HFFc6 (cell line): Measurements from ENCODE around the gene SNRNP25. TPM values are rescaled to one million over a fixed set of nuclear protein-coding genes. Genes with fewer than 3 reads are reported as not detected.
"Not testable (repeated sequence)": the region's sequence is repeated elsewhere in the genome, so short reads cannot be mapped to it uniquely, and the experiment has no call there.

Experiments
- DNase-seq: peaks from one replicate; pipeline ENCODE4 v3.0.0-alpha.2; 2018
- H3K27ac Mint-ChIP-seq: 2 replicates; pipeline ENCODE4 v1.8.0; 2020; ENCODE audit warnings: mild to moderate bottlenecking, mixed read lengths
- H3K27me3 Mint-ChIP-seq: 2 replicates; pipeline ENCODE4 v1.8.0; 2021; ENCODE audit warnings: mild to moderate bottlenecking, moderate library complexity, mixed read lengths; ENCODE audit not compliant: insufficient read depth
- H3K36me3 Mint-ChIP-seq: 2 replicates; pipeline ENCODE4 v1.8.0; 2021; ENCODE audit warnings: low read depth, mixed read lengths
- H3K4me1 Mint-ChIP-seq: 2 replicates; pipeline ENCODE4 v1.8.0; 2020; ENCODE audit warnings: low read depth, mixed read lengths
- H3K4me3 Mint-ChIP-seq: 2 replicates; pipeline ENCODE4 v1.8.0; 2020; ENCODE audit warnings: mild to moderate bottlenecking, moderate library complexity, mixed read lengths
- H3K9me3 Mint-ChIP-seq: 2 replicates; pipeline ENCODE4 v1.8.0; 2020; ENCODE audit warnings: mild to moderate bottlenecking, mixed read lengths
- CTCF ChIP-seq: fragments of 200-600 bp; sonication (generic); IDR thresholded peaks from 2 replicates; pipeline ENCODE4 v1.5.0; 2021; ENCODE audit warnings: antibody characterized with exemption, mild to moderate bottlenecking
- total RNA-seq, 6 experiments: library from RNA; stranded (reverse); fragmentation: NEBNext Ultra II Directional; extraction: Animal tissue kit (Norgen Biotek cat#: 25700); gene quantifications; 2 replicates in 1 of 6; 3 replicates in 5 of 6; pipeline ENCODE4 v1.2.3, GENCODE V29; 2021

The SNRNP25 gene
- total RNA-seq, 6 experiments from 2014 or later = 40.3 to 53.1 (median 44.0) TPM

- DNase-seq = no peak
- Mint-ChIP-seq H3K27me3 (no peaks in the 10 kb centered on the region), H3K9me3 (no peaks in the 10 kb centered on the region), H3K4me3 (no peak overlapping the region), H3K36me3 (peaks cover 7% of the 10 kb centered on the region; the same call in 1 of the 2 replicates), H3K4me1 (no peaks in the 10 kb centered on the region), H3K27ac (no peak overlapping the region)
- no peak for TF ChIP-seq CTCF
These were observed 16.1 kb upstream of the SNRNP25 start for GRCh38 chr16:37511-37910.

GRCh38 chr16:38206-38605 is 15.4 kb upstream of the SNRNP25 start:
- not testable (repeated sequence) for H3K4me3 Mint-ChIP-seq, H3K27me3 Mint-ChIP-seq, H3K9me3 Mint-ChIP-seq, DNase-seq, H3K4me1 Mint-ChIP-seq, H3K27ac Mint-ChIP-seq
- peaks cover 12% of the 10 kb centered on the region for H3K36me3 Mint-ChIP-seq

DNA sequence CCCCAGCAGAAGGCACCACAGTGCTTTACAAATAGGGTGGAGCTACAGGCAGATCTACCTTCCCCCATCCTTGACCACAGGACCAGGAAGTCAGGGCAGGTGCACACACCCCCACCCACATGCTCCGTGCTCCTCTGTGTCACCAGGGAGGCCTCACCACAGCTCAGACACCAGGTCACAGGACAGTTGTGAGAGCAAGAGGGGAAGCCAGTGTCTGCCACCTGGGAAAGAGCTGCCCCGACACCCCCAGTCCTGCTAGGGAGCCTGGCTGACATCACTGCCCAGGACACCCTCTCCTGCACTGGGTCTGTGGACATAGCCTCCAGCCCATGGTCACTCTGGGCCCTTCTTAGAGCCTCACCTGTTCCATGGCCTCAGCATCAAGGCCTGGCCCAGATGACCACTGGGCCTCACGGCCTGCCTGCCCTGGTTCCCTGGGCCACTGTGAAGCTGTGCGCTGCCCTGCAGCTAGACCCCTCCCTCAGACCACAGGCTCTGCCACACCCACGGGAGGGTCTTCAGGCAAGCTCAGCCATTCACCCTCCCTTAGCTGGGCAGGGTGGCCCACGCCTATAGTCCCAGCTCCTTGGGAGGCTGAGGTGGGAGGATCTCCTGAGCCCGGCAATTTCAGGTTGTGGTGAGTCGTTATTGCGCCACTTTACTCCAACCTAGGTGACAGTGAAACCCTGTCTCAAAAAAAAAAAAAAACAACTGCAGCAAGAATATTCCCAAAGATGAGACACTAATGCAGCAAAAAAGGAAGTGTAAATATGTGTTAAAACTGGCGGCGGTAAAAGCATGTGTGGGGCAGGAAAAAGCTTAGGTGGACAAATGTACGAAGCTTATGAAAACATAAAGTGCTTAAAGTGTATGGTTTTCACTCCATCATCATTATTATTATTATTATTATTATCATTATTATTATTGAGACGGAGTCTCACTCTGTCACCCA is 14.4 kb upstream of the SNRNP25 start:
- Mint-ChIP-seq H3K9me3 (no peaks in the 10 kb centered on the region), H3K27me3 (no peaks in the 10 kb centered on the region), H3K4me1 (no peaks in the 10 kb centered on the region), H3K27ac (no peak overlapping the region), H3K4me3 (no peak overlapping the region), H3K36me3 (peaks cover 18% of the 10 kb centered on the region)
- DNase-seq = no peak
- no peak for TF ChIP-seq CTCF

GRCh38 chr16:41439-42068 is 12.1 kb upstream of the SNRNP25 start:
- H3K27me3 Mint-ChIP-seq = no peaks in the 10 kb centered on the region
- no peak for TF ChIP-seq CTCF
- H3K4me3 Mint-ChIP-seq = no peak overlapping the region
- no peaks in the 10 kb centered on the region for H3K9me3 Mint-ChIP-seq
- no peak overlapping the region for H3K27ac Mint-ChIP-seq
- no peak for DNase-seq
- H3K36me3 Mint-ChIP-seq = peaks cover 18% of the 10 kb centered on the region
- no peaks in the 10 kb centered on the region for H3K4me1 Mint-ChIP-seq

GRCh38 chr16:42069-42457 is 11.6 kb upstream of the SNRNP25 start:
- H3K4me3 Mint-ChIP-seq = no peak overlapping the region
- H3K27me3 Mint-ChIP-seq = no peaks in the 10 kb centered on the region
- no peaks in the 10 kb centered on the region for H3K4me1 Mint-ChIP-seq
- DNase-seq = no peak
- peaks cover 18% of the 10 kb centered on the region for H3K36me3 Mint-ChIP-seq
- no peak overlapping the region for H3K27ac Mint-ChIP-seq
- H3K9me3 Mint-ChIP-seq = no peaks in the 10 kb centered on the region
- TF ChIP-seq CTCF = no peak

DNA sequence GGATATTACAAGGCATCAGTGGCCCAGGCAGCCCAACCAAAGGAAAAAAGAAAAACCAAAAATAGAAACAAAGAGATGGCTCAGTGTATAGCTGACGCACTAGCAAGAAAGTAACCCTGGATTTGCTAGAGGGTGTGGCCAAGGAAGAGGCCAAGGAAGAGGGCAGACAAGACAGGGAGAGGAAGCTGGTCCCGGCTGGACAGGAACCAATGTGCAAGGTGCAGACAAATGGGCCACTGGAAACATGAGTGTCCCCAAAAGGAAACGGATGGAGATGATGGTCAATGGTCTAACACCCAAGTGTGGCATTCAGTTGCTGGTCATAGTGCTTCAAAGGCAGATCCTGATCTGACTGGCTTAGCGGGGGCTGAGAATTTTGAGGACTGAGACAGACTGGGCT is 10.9 kb upstream of the SNRNP25 start:
- TF ChIP-seq CTCF = no peak
- H3K4me3 Mint-ChIP-seq = no peak overlapping the region
- H3K36me3 Mint-ChIP-seq = peaks cover 18% of the 10 kb centered on the region
- H3K27me3 Mint-ChIP-seq = no peaks in the 10 kb centered on the region
- H3K27ac Mint-ChIP-seq = no peak overlapping the region
- DNase-seq = no peak
- no peaks in the 10 kb centered on the region for H3K4me1 Mint-ChIP-seq
- H3K9me3 Mint-ChIP-seq = no peaks in the 10 kb centered on the region
